Adrenal gland (tissue), 5 donors: ENCODE data around the gene CFTR.

ENCODE experiments used
- CTCF ChIP-seq, 6 experiments: fragments of 450-650 bp in 4 of 6; fragments of 200-600 bp in 2 of 6; sonication (generic) in 1 of 6; IDR thresholded peaks; 1 replicate in 5 of 6; 2 replicates in 1 of 6; pipeline versions ENCODE4 v1.5.1 to v1.8.0; 2016 to 2021; ENCODE audit warnings: antibody characterized with exemption in 6 of 6, mild to moderate bottlenecking in 2 of 6, moderate library complexity in 1 of 6
- POLR2A ChIP-seq, 2 donors: fragments of 450-650 bp; IDR thresholded peaks; one replicate each; pipeline ENCODE4 v1.6.1; 2017; ENCODE audit warnings: antibody characterized with exemption in 2 of 2, mild to moderate bottlenecking in 2 of 2, moderate library complexity in 1 of 2
- donor health status: DM: no; HTN: no; CAD: no.

- TF ChIP-seq CTCF (IDR thresholded peaks at IDR 0.05) (no peak), POLR2A (IDR thresholded peaks at IDR 0.05) (no peak)
Measured at GRCh38 chr7:117550625-117551024, 70.8 kb downstream of the CFTR start.
